IPS-18a (cell line): ENCODE data around the gene CKS2.

Experiments used
- H3K27ac ChIP-seq: one replicate; pipeline ENCODE4 v1.5.1; 2013; ENCODE audit warnings: low read length
- H3K27me3 ChIP-seq: one replicate; pipeline ENCODE4 v1.6.1; 2013; ENCODE audit warnings: mild to moderate bottlenecking, low read length; ENCODE audit not compliant: control insufficient read depth, insufficient read depth
- H3K36me3 ChIP-seq: one replicate; pipeline ENCODE4 v1.6.1; 2013; ENCODE audit warnings: low read depth, low read length; ENCODE audit not compliant: control insufficient read depth
- H3K4me1 ChIP-seq: one replicate; pipeline ENCODE4 v1.6.1; 2013; ENCODE audit warnings: low read depth, low read length; ENCODE audit not compliant: control insufficient read depth
- H3K4me3 ChIP-seq: one replicate; pipeline ENCODE4 v1.5.1; 2013; ENCODE audit warnings: low read length
- H3K9ac ChIP-seq: one replicate; pipeline ENCODE4 v1.6.1; 2013; ENCODE audit warnings: mild to moderate bottlenecking, low read length, moderate library complexity
- H3K9me3 ChIP-seq: one replicate; pipeline ENCODE4 v1.6.1; 2013; ENCODE audit warnings: low read depth, low read length; ENCODE audit not compliant: control insufficient read depth

Gene CKS2

DNA sequence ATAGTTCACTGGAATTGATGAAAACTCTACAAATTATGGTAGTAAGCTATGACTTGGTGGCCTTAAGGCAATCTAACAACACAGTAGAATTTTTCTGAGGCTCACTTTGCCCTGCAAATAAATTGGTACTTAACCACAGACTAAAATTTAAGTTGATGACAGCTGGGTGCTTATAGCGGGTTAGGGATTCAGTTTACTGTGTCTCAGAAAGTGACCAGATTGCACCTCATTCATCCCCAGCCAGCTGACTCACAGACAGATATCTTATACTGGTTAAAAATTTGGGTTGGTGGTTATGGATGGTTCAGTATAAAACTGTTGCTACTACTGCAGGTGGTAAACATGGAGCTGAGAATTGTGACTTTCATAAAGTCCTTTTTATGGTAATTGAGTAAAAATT lies 2.8 kb downstream of the CKS2 start:
- peaks cover 35% of the 10 kb centered on the region for H3K36me3 ChIP-seq

GRCh38 chr9:89314955-89315354 lies 4.0 kb downstream of the CKS2 start:
- Histone ChIP-seq H3K4me1 (peaks cover 35% of the 10 kb centered on the region), H3K27ac (no peak overlapping the region), H3K4me3 (peak overlapping the region; percentile 100), H3K9ac (peak overlapping the region; percentile 36), H3K9me3 (no peaks in the 10 kb centered on the region), H3K36me3 (peaks cover 39% of the 10 kb centered on the region), H3K27me3 (no peaks in the 10 kb centered on the region)

More for the DNA sequence above, 2.8 kb downstream of the CKS2 start:
- H3K4me3 ChIP-seq, result peak overlapping the region; percentile 100
- H3K27ac ChIP-seq, result no peak overlapping the region
- H3K27me3 ChIP-seq, result no peaks in the 10 kb centered on the region
- H3K4me1 ChIP-seq, result peaks cover 34% of the 10 kb centered on the region
- no peaks in the 10 kb centered on the region for H3K9me3 ChIP-seq
- peak overlapping the region; percentile 96 for H3K9ac ChIP-seq

- Histone ChIP-seq H3K36me3 (peaks cover 41% of the 10 kb centered on the region), H3K27ac (no peak overlapping the region), H3K27me3 (no peaks in the 10 kb centered on the region), H3K4me3 (peak overlapping the region; percentile 13), H3K4me1 (peaks cover 35% of the 10 kb centered on the region), H3K9ac (no peak overlapping the region), H3K9me3 (no peaks in the 10 kb centered on the region)
Observed at GRCh38 chr9:89315482-89315881, 4.5 kb downstream of the CKS2 start.

DNA sequence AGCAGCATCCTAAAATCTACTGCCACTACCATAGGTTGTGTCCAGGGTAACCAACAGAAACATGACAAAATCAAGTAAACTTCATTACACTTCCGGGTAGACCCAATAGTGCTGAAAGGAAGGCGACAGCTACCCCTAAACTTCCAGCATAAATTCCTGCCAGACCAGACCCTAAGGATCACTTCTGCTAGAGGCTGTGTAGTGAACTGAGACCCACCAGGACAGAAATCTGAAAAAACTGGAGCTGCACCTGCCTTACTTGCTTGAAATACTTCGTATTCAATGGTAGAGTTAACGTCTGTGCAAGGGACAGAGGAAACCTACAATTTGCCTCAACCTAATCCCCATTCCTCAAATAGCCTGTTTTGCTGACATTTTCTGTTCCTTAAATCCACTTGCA lies 6.3 kb downstream of the CKS2 start:
- Histone ChIP-seq H3K27ac (no peak overlapping the region), H3K9me3 (no peaks in the 10 kb centered on the region), H3K9ac (peak overlapping the region; percentile 96), H3K36me3 (peaks cover 51% of the 10 kb centered on the region), H3K27me3 (no peaks in the 10 kb centered on the region), H3K4me1 (peaks cover 35% of the 10 kb centered on the region), H3K4me3 (peak overlapping the region; percentile 79)

GRCh38 chr9:89318123-89319014 lies 7.4 kb downstream of the CKS2 start, which contains the start of gene SECISBP2:
Gene SECISBP2, plus strand, starts transcription at chr9:89318500. Its CDS starts 77 bp downstream, at chr9:89318577.
- no peaks in the 10 kb centered on the region for H3K9me3 ChIP-seq
- peak within 1 kb of the TSS; percentile 96 for H3K9ac ChIP-seq
- no peaks in the 10 kb centered on the region for H3K27me3 ChIP-seq
- H3K27ac ChIP-seq, result peak within 1 kb of the TSS; percentile 100
- H3K4me1 ChIP-seq, result peaks cover 29% of the 10 kb centered on the region
- peak within 1 kb of the TSS; percentile 79 for H3K4me3 ChIP-seq
- H3K36me3 ChIP-seq, result peaks cover 53% of the 10 kb centered on the region

GRCh38 chr9:89319015-89319905 lies 8.3 kb downstream of the CKS2 start:
- H3K27me3 ChIP-seq, result no peaks in the 10 kb centered on the region
- H3K4me1 ChIP-seq, result peaks cover 20% of the 10 kb centered on the region
- H3K9ac ChIP-seq, result peak overlapping the region; percentile 96
- H3K27ac ChIP-seq, result peak overlapping the region; percentile 100
- no peaks in the 10 kb centered on the region for H3K9me3 ChIP-seq
- peak overlapping the region; percentile 79 for H3K4me3 ChIP-seq
- H3K36me3 ChIP-seq, result peaks cover 59% of the 10 kb centered on the region

- Histone ChIP-seq H3K9ac (no peak overlapping the region), H3K27ac (no peak overlapping the region), H3K27me3 (no peaks in the 10 kb centered on the region), H3K36me3 (peaks cover 44% of the 10 kb centered on the region), H3K4me1 (peaks cover 6% of the 10 kb centered on the region), H3K4me3 (no peak overlapping the region), H3K9me3 (no peaks in the 10 kb centered on the region)
Observed at GRCh38 chr9:89323390-89323789, 12.4 kb downstream of the CKS2 start.

- H3K4me3 ChIP-seq, result no peak overlapping the region
- no peak overlapping the region for H3K27ac ChIP-seq
- no peaks in the 10 kb centered on the region for H3K9me3 ChIP-seq
- peaks cover 58% of the 10 kb centered on the region for H3K36me3 ChIP-seq
- no peak overlapping the region for H3K9ac ChIP-seq
- no peaks in the 10 kb centered on the region for H3K4me1 ChIP-seq
- H3K27me3 ChIP-seq, result no peaks in the 10 kb centered on the region
Observed at GRCh38 chr9:89325733-89326132, 14.7 kb downstream of the CKS2 start.

- Histone ChIP-seq H3K4me3 (no peak overlapping the region), H3K27me3 (no peaks in the 10 kb centered on the region), H3K9ac (no peak overlapping the region), H3K36me3 (peaks cover 71% of the 10 kb centered on the region), H3K27ac (no peak overlapping the region), H3K4me1 (no peaks in the 10 kb centered on the region), H3K9me3 (no peaks in the 10 kb centered on the region)
Observed at GRCh38 chr9:89328064-89328463, 17.1 kb downstream of the CKS2 start.

GRCh38 chr9:89329917-89330316 lies 18.9 kb downstream of the CKS2 start:
- peaks cover 84% of the 10 kb centered on the region for H3K36me3 ChIP-seq
- no peaks in the 10 kb centered on the region for H3K27me3 ChIP-seq
- no peak overlapping the region for H3K4me3 ChIP-seq
- no peaks in the 10 kb centered on the region for H3K4me1 ChIP-seq
- no peak overlapping the region for H3K9ac ChIP-seq
- H3K9me3 ChIP-seq, result no peaks in the 10 kb centered on the region
- H3K27ac ChIP-seq, result no peak overlapping the region

GRCh38 chr9:89330513-89330912 lies 19.5 kb downstream of the CKS2 start:
- Histone ChIP-seq H3K27ac (no peak overlapping the region), H3K36me3 (peaks cover 89% of the 10 kb centered on the region), H3K4me1 (no peaks in the 10 kb centered on the region), H3K27me3 (no peaks in the 10 kb centered on the region), H3K4me3 (no peak overlapping the region), H3K9ac (no peak overlapping the region), H3K9me3 (no peaks in the 10 kb centered on the region)
